GM19328 (cell line): Measurements from ENCODE around the gene ANO2.

Source experiments
- ATAC-seq: cut with Tn5 transposase; IDR thresholded peaks from one replicate; pipeline ENCODE4 v1.9.1; 2021; ENCODE audit warnings: mild to moderate bottlenecking, moderate library complexity; ENCODE audit not compliant: unreplicated experiment

Gene ANO2

GRCh38 chr12:5945071-5946008, at the start of gene ANO2:
Gene ANO2 (minus strand): TSS chr12:5945259. CDS start chr12:5945217, 42 bp downstream.
- no peak for ATAC-seq

- ATAC-seq: no peak
These were observed 44.6 kb upstream of the ANO2 start for GRCh38 chr12:5989621-5990020.

GRCh38 chr12:5988659-5989116, 43.6 kb upstream of the ANO2 start:
- no peak for ATAC-seq

- ATAC-seq: no peak
These were observed 43.0 kb upstream of the ANO2 start for GRCh38 chr12:5988088-5988487.

- no peak for ATAC-seq
These were observed 42.5 kb upstream of the ANO2 start for GRCh38 chr12:5987573-5987972.

GRCh38 chr12:5985471-5985870, 40.4 kb upstream of the ANO2 start:
- no peak for ATAC-seq

GRCh38 chr12:5984873-5985272, 39.8 kb upstream of the ANO2 start:
- ATAC-seq: no peak

- ATAC-seq: no peak
These were observed 37.0 kb upstream of the ANO2 start for GRCh38 chr12:5982106-5982505.

GRCh38 chr12:5977556-5977955, 32.5 kb upstream of the ANO2 start:
- no peak for ATAC-seq

GRCh38 chr12:5976711-5977110, 31.7 kb upstream of the ANO2 start:
- no peak for ATAC-seq

GRCh38 chr12:5976196-5976595, 31.1 kb upstream of the ANO2 start:
- no peak for ATAC-seq

- ATAC-seq: no peak
These were observed 28.5 kb upstream of the ANO2 start for GRCh38 chr12:5973461-5974115.

GRCh38 chr12:5972387-5972786, 27.3 kb upstream of the ANO2 start:
- ATAC-seq: no peak

- ATAC-seq: no peak
These were observed 26.3 kb upstream of the ANO2 start for GRCh38 chr12:5971194-5971850.

GRCh38 chr12:5969974-5970690, 25.1 kb upstream of the ANO2 start:
- ATAC-seq: no peak

GRCh38 chr12:5969156-5969973, 24.3 kb upstream of the ANO2 start:
- ATAC-seq: no peak

- no peak for ATAC-seq
These were observed 22.8 kb upstream of the ANO2 start for GRCh38 chr12:5967645-5968415.

GRCh38 chr12:5966486-5967095, 21.5 kb upstream of the ANO2 start:
- no peak for ATAC-seq

- ATAC-seq: no peak
These were observed 20.9 kb upstream of the ANO2 start for GRCh38 chr12:5965950-5966383.
